Type B pancreatic cell (in vitro differentiated cells): ENCODE measurements around the gene TRABD. TPM values are rescaled to one million over a fixed set of nuclear protein-coding genes. Genes with fewer than 3 reads are reported as not detected.
A peak's percentile ranks its signal among the peaks of the same experiment; 100 is the strongest.

Source experiments
- DNase-seq: peaks from one replicate; pipeline ENCODE4 v3.0.0; 2021; ENCODE audit warnings: mixed read lengths; ENCODE audit not compliant: unreplicated experiment; ENCODE audit errors: extremely low spot score
- H3K27ac Mint-ChIP-seq: 2 replicates; pipeline ENCODE4 v1.8.0; 2021; ENCODE audit warnings: mild to moderate bottlenecking, mixed read lengths
- H3K27me3 Mint-ChIP-seq: 2 replicates; pipeline ENCODE4 v1.8.0; 2021; ENCODE audit warnings: mixed read lengths
- H3K36me3 Mint-ChIP-seq: 2 replicates; pipeline ENCODE4 v1.8.0; 2021; ENCODE audit warnings: mixed read lengths
- H3K4me1 Mint-ChIP-seq: one replicate; pipeline ENCODE4 v1.8.0; 2021; ENCODE audit warnings: mixed read lengths; ENCODE audit not compliant: unreplicated experiment
- H3K4me3 Mint-ChIP-seq: 2 replicates; pipeline ENCODE4 v1.8.0; 2021; ENCODE audit warnings: mild to moderate bottlenecking, mixed read lengths
- H3K9me3 Mint-ChIP-seq: 2 replicates; pipeline ENCODE4 v1.8.0; 2021; ENCODE audit warnings: mixed read lengths
- CTCF ChIP-seq: fragments of 200-600 bp; sonication (generic); conservative IDR thresholded peaks from 2 replicates; pipeline ENCODE4 v1.5.0; 2021; ENCODE audit warnings: antibody characterized with exemption, mild to moderate bottlenecking
- total RNA-seq: library from RNA; stranded (reverse); gene quantifications from 2 replicates; pipeline ENCODE4 v1.2.1, GENCODE V29; 2021; ENCODE audit warnings: low replicate concordance

TRABD gene
- total RNA-seq, 1 donor from 2014 or later: 37.7 TPM

- Mint-ChIP-seq H3K27ac (peak overlapping the region; percentile 55), H3K27me3 (no peaks in the 10 kb centered on the region), H3K4me1 (peaks cover 10% of the 10 kb centered on the region), H3K4me3 (peak overlapping the region; percentile 73), H3K9me3 (no peaks in the 10 kb centered on the region), H3K36me3 (no peaks in the 10 kb centered on the region)
- TF ChIP-seq CTCF: no peak
- DNase-seq: no peak
These were observed 1.5 kb upstream of the TRABD start for GRCh38 chr22:50184004-50184901.

GRCh38 chr22:50184902-50185374, 775 bp upstream of the TRABD start:
- DNase-seq: no peak

GRCh38 chr22:50186181-50186714, 535 bp downstream of the TRABD start:
- TF ChIP-seq CTCF: no peak
- Mint-ChIP-seq H3K27me3 (no peaks in the 10 kb centered on the region), H3K4me3 (peak overlapping the region; percentile 97), H3K36me3 (no peaks in the 10 kb centered on the region), H3K9me3 (no peaks in the 10 kb centered on the region), H3K27ac (peak overlapping the region; percentile 91), H3K4me1 (peaks cover 9% of the 10 kb centered on the region)
- no peak for DNase-seq

More at GRCh38 chr22:50184902-50185374, 775 bp upstream of the TRABD start:
- Mint-ChIP-seq H3K9me3 (no peaks in the 10 kb centered on the region), H3K4me3 (no peak overlapping the region), H3K27ac (no peak overlapping the region), H3K36me3 (no peaks in the 10 kb centered on the region), H3K27me3 (no peaks in the 10 kb centered on the region), H3K4me1 (peaks cover 7% of the 10 kb centered on the region)
- no peak for TF ChIP-seq CTCF

GRCh38 chr22:50186761-50187523, 1.2 kb downstream of the TRABD start:
- H3K27me3 Mint-ChIP-seq: no peaks in the 10 kb centered on the region
- peak overlapping the region; percentile 91 for H3K27ac Mint-ChIP-seq
- no peak for TF ChIP-seq CTCF
- no peak for DNase-seq
- peaks cover 13% of the 10 kb centered on the region for H3K4me1 Mint-ChIP-seq
- H3K4me3 Mint-ChIP-seq: peak overlapping the region; percentile 97
- H3K9me3 Mint-ChIP-seq: no peaks in the 10 kb centered on the region
- no peaks in the 10 kb centered on the region for H3K36me3 Mint-ChIP-seq

- Mint-ChIP-seq H3K9me3 (no peaks in the 10 kb centered on the region), H3K4me1 (peaks cover 13% of the 10 kb centered on the region), H3K27ac (no peak overlapping the region)
These were observed 2.6 kb downstream of the TRABD start for GRCh38 chr22:50188356-50188755.

More at GRCh38 chr22:50188356-50188755, 2.6 kb downstream of the TRABD start:
- H3K4me3 Mint-ChIP-seq: peak overlapping the region; percentile 44
- no peaks in the 10 kb centered on the region for H3K27me3 Mint-ChIP-seq
- H3K36me3 Mint-ChIP-seq: no peaks in the 10 kb centered on the region
- DNase-seq: no peak
- TF ChIP-seq CTCF: no peak
